OCI-LY7 (cell line): ENCODE measurements around the gene SKAP2.

Source experiments
- CTCF ChIP-seq: fragments of 200-600 bp; sonication (generic); conservative IDR thresholded peaks from 2 replicates; pipeline ENCODE4 v1.5.1; 2014; ENCODE audit warnings: mild to moderate bottlenecking, antibody characterized with exemption, low read length, moderate library complexity, mixed read lengths
- EZH2phosphoT487 ChIP-seq: fragments of 200-600 bp; sonication (generic); IDR thresholded peaks from 2 replicates; pipeline ENCODE4 v1.6.1; 2018; ENCODE audit warnings: low read depth, borderline replicate concordance, mild to moderate bottlenecking, mixed run types, antibody characterized with exemption, low read length, moderate library complexity, mixed read lengths

- TF ChIP-seq CTCF, result no peak
- no peak for TF ChIP-seq EZH2phosphoT487
Observed at GRCh38 chr7:26779978-26780595, 84.3 kb downstream of the SKAP2 start.
